ENCODE results near the gene PRF1.

The PRF1 gene

GRCh38 chr10:70600512-70601395 is 1.8 kb downstream of the PRF1 start:
- no peak overlapping the region for H3K4me3 ChIP-seq (ENCODE audit: low read depth, low read length)
- no peak for DNase-seq (ENCODE audit: low read depth)
- no peak for TF ChIP-seq CTCF (IDR thresholded peaks at IDR 0.05; ENCODE audit: insufficient read depth, low read depth, low read length, missing control alignments)

DNA sequence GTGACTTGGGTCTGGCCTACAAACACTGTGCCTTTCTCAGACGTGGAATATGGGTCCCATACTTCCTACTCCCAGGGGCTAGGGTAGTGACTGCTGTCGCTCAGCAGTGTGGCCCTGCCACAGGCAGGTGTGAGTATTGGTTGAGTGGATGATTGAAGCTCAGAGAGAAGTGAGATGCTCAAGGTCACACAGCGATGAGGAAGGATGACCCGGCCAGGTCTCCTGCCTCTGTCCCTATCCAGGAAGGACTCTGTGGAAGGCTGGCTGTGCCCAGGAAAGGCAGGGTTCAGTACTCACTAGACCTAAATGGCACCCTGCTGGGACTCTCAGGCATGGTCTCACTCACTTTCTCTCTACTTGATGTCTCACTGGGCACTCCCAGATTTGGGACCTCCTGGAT is 2.8 kb downstream of the PRF1 start:
- H3K4me3 ChIP-seq (ENCODE audit: low read depth, low read length) = no peak overlapping the region
- TF ChIP-seq CTCF (IDR thresholded peaks at IDR 0.05; ENCODE audit: insufficient read depth, low read depth, low read length, missing control alignments) = no peak
- no peak for DNase-seq (ENCODE audit: low read depth)

- no peak for TF ChIP-seq CTCF (IDR thresholded peaks at IDR 0.05; ENCODE audit: insufficient read depth, low read depth, low read length, missing control alignments)
- no peak for DNase-seq (ENCODE audit: low read depth)
- no peak overlapping the region for H3K4me3 ChIP-seq (ENCODE audit: low read depth, low read length)
Observed at GRCh38 chr10:70599319-70599718, 3.2 kb downstream of the PRF1 start.

DNA sequence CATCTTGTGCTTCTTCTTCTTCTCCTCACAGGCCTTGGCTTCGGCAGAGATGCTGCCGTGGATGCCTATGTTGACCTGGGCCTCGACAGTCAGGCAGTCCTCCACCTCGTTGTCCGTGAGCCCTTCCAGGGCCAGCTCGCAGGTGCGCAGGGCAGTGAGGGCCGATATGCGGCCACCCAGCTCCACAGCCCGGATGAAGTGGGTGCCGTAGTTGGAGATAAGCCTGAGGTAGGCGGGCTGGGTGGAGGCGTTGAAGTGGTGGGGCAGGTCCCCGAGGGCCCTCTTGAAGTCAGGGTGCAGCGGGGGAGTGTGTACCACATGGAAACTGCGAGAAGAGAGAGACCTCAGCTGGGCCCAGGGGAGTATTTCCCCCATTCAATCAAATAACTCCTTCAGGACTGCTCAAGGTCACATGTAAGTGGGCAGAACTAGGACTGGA is 3.7 kb downstream of the PRF1 start:
- TF ChIP-seq CTCF (IDR thresholded peaks at IDR 0.05; ENCODE audit: insufficient read depth, low read depth, low read length, missing control alignments) = no peak
- DNase-seq (ENCODE audit: low read depth) = no peak
- H3K4me3 ChIP-seq (ENCODE audit: low read depth, low read length) = no peak overlapping the region

DNA sequence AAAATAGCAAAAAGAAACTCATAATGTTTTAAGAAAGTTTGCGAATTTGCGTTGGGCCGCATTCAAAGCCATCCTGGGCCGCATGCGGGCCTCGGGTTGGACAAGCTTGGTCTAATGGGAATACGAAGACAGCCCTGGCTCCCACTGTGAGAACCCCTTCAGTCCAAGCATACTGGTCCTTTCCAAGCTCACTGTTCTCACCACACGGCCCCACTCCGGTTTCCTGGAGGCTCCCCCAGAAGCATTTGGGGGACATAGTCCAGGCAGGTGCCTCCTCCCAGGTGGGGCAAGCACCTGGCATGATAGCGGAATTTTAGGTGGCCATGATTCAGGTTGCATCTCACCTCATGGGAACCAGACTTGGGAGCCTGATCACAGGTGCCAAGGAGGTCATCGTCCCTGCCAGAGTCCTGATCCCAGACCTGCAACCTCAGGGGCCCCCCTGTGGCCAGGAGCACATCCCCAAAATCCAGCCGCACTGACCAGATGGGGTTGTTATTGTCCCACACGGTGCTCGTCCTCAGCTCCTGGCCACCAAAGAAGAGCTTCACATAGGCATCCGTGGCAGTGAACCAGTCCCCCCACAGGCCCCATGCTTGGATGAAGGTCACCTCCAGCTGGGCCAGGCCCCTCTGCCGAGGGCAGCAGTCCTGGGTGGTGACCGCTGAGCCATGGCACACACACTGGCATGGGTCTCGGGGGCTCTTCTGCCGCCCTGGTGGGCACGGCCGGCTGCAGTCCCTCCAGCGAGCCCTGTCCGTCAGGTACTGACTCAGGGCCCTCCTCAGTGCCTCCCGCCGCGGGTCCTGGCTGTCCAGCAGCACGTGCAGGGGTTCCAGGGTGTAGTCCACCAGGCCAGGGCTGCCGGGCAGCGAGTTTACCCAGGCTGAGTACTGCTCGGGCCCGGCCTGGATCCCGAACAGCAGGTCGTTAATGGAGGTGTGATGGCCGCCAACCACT is 4.4 kb downstream of the PRF1 start:
- no peak for DNase-seq (ENCODE audit: low read depth)
- TF ChIP-seq CTCF (IDR thresholded peaks at IDR 0.05; ENCODE audit: insufficient read depth, low read depth, low read length, missing control alignments) = no peak
- H3K4me3 ChIP-seq (ENCODE audit: low read depth, low read length) = no peak overlapping the region

DNA sequence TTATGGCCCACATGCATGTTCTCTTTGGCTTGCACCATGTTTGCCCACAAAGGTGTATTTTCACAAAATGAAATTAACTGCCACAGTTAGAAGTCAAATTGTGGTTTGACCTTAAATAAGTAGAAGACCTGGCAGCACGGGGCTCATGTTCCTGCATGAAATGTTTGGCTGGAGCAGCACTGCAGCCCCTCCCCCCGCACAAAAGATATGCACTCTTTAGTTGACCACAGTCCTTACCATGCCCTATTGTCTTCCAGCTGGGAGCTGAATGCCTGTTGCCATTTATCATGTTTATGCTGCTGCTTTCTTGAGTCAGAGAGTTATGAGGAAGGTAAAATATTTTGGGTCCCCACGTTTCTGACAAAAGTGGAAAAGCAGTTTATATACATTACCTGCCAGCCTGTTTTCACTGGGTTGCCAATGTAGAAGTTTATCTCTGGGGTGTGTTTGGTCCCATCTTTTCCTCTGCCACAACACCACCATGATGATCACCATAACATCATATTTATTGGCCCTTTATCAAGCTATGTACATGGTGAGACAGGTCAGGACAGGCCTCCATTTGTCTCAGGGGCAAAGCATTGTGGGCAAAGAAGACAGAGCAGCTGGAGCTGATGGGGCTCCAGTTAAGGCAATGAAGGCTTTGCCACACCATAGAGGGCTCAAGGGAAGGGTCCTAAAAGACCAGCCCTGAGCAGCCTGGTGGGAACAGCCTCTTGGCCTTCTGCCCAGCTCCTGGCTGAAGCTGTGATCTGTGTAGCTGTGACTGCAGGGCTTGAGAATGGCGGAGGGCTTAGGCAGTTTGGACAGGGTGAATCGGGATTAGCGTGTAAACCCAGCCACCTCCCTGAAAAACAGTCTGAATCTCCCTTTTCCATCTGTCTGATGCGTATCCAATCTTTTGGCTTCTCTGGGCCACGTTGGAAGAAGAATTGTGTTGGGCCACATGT is 5.4 kb downstream of the PRF1 start:
- H3K4me3 ChIP-seq (ENCODE audit: low read depth, low read length) = no peak overlapping the region
- DNase-seq (ENCODE audit: low read depth) = no peak
- TF ChIP-seq CTCF (IDR thresholded peaks at IDR 0.05; ENCODE audit: insufficient read depth, low read depth, low read length, missing control alignments) = no peak
